HG03378 (cell line): ENCODE data around the gene IFITM5.

Experiments
- ATAC-seq: cut with Tn5 transposase; IDR thresholded peaks from one replicate; pipeline ENCODE4 v1.9.1; 2021; ENCODE audit warnings: mild to moderate bottlenecking, moderate library complexity; ENCODE audit not compliant: unreplicated experiment

Gene IFITM5

DNA sequence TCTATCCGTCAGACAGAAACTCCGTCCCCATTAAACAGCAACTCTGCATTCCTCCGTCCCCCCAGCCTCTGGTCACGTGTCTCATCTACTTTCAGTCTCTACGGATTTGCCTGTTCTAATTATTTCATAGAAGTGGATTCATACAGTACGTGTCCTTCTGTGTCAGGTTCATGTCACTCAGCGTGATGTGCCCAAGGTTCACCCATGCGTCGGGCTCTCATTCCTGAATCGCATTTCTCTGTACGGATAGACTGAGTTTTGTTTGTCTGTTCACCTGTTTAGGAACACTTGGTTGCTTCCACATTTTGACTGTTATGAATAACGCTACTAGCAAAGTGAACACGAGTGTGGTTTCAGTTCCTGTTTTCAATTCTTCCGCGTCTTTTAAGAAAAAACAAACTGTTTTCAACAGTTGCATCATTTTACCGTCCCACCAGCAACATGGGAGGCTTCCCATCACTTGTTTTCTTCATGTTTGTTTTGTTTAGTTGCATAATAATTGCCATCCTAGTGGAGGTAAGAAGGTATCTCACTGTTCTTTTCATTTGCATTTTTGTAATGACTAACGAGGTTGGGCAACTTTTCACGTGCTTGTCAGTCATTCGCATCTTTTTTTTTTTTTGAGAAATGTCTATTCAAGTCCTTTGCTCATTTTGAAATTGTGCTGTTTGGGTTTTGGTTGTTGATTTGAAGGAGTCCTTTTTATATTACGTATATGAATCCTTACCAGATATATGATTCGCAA is 30.0 kb downstream of the IFITM5 start:
- ATAC-seq: peak; percentile 86

- ATAC-seq: peak; percentile 39
Measured at GRCh38 chr11:268716-269145, 30.6 kb downstream of the IFITM5 start.

- no peak for ATAC-seq
Measured at GRCh38 chr11:267491-267994, 31.8 kb downstream of the IFITM5 start.

GRCh38 chr11:266676-267439 is 32.5 kb downstream of the IFITM5 start:
- ATAC-seq: no peak

DNA sequence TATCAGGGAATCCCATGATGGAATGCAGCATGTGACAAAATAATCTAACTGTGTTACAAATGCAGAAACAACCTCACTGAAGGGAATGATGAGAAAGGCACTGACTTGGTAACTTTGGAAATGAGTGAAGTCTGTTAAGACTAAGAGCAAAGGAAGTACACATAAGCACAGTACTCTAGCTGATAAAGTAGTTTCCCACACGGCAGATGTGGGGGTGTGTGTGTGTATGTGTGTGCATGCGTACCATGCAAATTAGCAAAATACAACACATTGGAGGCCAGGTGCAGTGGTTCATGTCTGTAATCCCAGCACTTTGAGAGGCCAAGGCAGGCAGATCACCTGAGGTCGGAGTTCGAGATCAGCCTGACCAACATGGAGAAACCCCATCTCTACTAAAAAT is 37.7 kb downstream of the IFITM5 start:
- no peak for ATAC-seq

GRCh38 chr11:259413-259812 is 39.9 kb downstream of the IFITM5 start:
- no peak for ATAC-seq

DNA sequence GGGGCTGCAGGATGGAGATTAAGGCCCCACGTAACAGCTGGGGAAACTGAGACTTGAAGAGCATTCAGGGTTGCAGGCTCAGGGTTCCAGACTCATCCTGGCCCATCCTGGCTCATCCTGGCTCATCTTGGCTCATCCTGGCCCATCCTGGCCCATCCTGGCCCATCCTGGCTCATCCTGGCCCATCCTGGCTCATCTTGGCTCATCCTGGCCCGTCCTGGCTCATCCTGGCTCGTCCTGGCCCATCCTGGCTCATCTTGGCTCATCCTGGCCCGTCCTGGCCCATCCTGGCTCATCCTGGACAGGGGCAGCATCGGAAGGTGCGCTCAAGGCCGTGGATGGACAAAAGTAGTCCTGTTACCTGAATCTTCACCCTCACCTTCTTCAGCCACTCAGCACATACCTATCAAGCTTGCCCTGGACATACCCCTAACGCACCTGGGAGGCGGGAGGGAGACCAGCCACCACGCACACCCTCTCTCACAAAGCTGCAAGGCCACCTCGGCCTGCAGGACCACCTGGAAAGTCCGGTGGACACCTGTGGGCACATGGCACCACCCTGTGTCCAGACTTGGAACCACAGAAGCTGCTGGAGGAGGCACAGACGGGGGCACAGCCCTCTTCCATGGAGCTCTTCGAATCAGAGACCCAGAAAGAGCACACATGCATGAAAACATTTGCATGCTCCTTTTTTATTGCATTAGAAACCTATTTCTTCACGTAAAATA is 41.4 kb downstream of the IFITM5 start:
- ATAC-seq: no peak

- no peak for ATAC-seq
Measured at GRCh38 chr11:256952-257737, 42.2 kb downstream of the IFITM5 start.

DNA sequence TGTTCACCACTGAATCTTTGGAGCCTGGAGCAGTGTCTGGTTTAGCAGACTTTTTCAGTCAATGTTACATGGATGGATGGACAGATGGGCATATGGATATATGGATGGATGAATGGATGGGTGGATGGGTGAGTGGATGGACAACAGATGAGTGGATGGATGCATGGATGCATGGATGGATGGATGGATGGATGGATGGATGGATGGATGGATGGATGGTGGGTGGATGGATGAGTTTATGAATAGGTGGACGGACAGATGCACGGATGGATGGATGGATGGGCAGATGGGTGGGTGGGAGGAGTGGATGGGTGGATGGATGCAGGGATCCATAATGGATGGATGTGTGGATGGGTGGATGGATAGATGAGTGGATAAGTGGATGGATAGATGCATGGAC is 43.5 kb downstream of the IFITM5 start:
- ATAC-seq: no peak

GRCh38 chr11:255176-255575 is 44.1 kb downstream of the IFITM5 start:
- no peak for ATAC-seq

- ATAC-seq: no peak
Measured at GRCh38 chr11:253886-254270, 45.4 kb downstream of the IFITM5 start.

DNA sequence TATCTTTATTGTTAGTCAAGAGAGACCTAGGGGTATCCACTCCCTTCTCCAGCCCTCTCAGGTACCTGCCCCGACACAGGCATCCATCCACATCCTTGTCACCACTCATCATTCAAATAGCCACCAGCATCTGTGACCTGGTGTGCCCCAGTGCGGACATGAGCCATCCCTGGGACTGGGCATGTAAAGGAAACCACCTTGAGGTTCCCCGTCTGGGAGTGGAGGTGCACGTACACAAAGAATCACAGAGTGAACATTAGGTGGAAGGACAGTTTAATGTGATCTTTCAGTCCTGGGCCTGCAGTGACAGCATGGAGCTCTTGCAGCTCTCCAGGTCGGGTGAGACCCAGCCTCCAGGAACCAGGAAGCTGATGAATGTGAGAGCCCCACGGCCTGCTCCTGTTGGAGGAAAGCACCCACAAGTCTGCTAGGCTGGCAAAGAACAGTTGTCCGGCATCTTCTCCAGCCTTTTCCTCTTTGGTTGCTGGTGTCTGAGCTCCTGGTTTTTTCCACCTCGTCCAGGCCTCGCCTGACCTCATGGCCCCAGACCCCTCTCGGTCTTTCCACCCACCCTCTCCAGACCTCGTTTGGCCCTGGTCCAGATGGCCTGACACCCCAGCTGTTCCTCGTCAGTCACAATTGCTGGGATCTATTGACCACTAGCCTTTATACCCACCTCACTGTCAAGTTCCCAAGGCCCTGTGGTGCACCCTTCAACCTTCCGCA is 46.0 kb downstream of the IFITM5 start:
- ATAC-seq: no peak

DNA sequence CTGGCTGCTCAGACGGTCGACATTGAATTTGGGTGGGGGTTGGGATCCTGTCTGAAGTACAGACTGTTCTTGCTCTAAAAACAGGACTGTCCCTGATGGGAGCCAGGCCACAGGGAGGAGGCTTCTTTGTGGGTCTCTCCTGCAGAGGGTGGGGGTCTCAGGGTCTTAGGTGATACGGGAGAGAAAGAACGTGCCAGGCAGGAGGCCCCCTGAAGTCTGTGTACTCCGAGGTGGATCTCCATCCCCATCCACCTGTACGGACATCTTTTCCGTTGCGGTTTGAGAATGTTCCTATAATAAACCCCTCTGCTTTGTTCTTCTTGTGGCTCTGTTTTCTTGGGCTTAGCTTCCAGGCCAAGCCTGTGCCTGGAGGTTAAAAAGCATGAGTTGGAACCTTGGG is 46.7 kb downstream of the IFITM5 start:
- ATAC-seq: no peak

DNA sequence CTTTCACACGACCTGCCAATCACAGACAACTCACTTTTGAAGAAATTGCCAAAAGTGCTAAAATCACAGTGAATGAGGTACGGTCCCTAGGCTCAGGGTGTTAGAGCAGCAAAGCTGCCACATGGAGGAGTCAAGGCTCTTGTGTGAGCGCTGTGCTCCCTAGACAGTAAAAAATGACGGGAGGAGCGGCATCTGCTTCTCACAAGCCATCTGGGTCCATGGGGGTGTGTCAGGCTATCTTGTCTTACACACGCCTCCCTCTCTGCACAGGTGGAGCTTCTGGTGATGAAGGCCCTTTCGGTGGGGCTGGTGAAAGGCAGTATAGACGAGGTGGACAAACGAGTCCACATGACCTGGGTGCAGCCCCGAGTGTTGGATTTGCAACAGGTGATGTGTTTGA is 47.8 kb downstream of the IFITM5 start:
- no peak for ATAC-seq

- no peak for ATAC-seq
Measured at GRCh38 chr11:250740-251299, 48.5 kb downstream of the IFITM5 start.

GRCh38 chr11:250274-250673 is 49.1 kb downstream of the IFITM5 start:
- no peak for ATAC-seq

- no peak for ATAC-seq
Measured at GRCh38 chr11:249062-249461, 50.3 kb downstream of the IFITM5 start.
